RWPE2 (cell line): ENCODE measurements around the gene ANO5.
"Not testable (repeated sequence)": the region's sequence is repeated elsewhere in the genome, so short reads cannot be mapped to it uniquely, and the experiment has no call there.

Source experiments
- ATAC-seq: fragments of 200-7000 bp; cut with Tn5 transposase; 3 replicates; pipeline ENCODE4 v1.9.1; 2021; ENCODE audit warnings: low read depth
- DNase-seq: peaks from one replicate; pipeline ENCODE4 v3.0.0-alpha.2; 2020; ENCODE audit warnings: low spot score
- H3K27ac ChIP-seq: fragments of 450-650 bp; 2 replicates; pipeline ENCODE4 v1.5.1; 2017; ENCODE audit warnings: mild to moderate bottlenecking; ENCODE audit not compliant: poor library complexity, severe bottlenecking
- H3K27me3 ChIP-seq: fragments of 250-450 bp; sonication (Bioruptor Pico); 2 replicates; pipeline ENCODE4 v1.5.1; 2021; ENCODE audit warnings: mild to moderate bottlenecking, moderate library complexity; ENCODE audit not compliant: insufficient read depth, poor library complexity, severe bottlenecking
- H3K36me3 ChIP-seq: fragments of 250-450 bp; sonication (Bioruptor Pico); 2 replicates; pipeline ENCODE4 v1.5.1; 2020; ENCODE audit warnings: low read depth, mild to moderate bottlenecking, moderate library complexity
- H3K4me1 ChIP-seq: fragments of 250-450 bp; sonication (Bioruptor Pico); 2 replicates; pipeline ENCODE4 v1.5.1; 2021; ENCODE audit warnings: mild to moderate bottlenecking, moderate library complexity; ENCODE audit not compliant: insufficient read depth, poor library complexity, severe bottlenecking
- H3K4me3 ChIP-seq: fragments of 250-450 bp; sonication (Bioruptor Pico); 2 replicates; pipeline ENCODE4 v1.5.1; 2021; ENCODE audit warnings: mild to moderate bottlenecking, moderate library complexity; ENCODE audit not compliant: severe bottlenecking
- H3K9me3 ChIP-seq: fragments of 250-450 bp; sonication (Bioruptor Pico); 2 replicates; pipeline ENCODE4 v1.5.1; 2021; ENCODE audit warnings: mild to moderate bottlenecking, moderate library complexity; ENCODE audit not compliant: severe bottlenecking
- CTCF ChIP-seq: fragments of 450-650 bp; IDR thresholded peaks from one replicate; pipeline ENCODE4 v1.5.1; 2017; ENCODE audit warnings: mild to moderate bottlenecking, moderate library complexity; ENCODE audit not compliant: poor library complexity, severe bottlenecking

The ANO5 gene

GRCh38 chr11:22273781-22274180 is 80.9 kb downstream of the ANO5 start:
- ATAC-seq (no peak), DNase-seq (no peak)
- H3K4me1 ChIP-seq, result no peaks in the 10 kb centered on the region
- H3K36me3 ChIP-seq, result no peaks in the 10 kb centered on the region
- no peak for TF ChIP-seq CTCF
- no peak overlapping the region for H3K27ac ChIP-seq
- H3K4me3 ChIP-seq, result no peak overlapping the region
- H3K27me3 ChIP-seq, result peaks cover 4% of the 10 kb centered on the region
- no peaks in the 10 kb centered on the region for H3K9me3 ChIP-seq

GRCh38 chr11:22275600-22275999 is 82.7 kb downstream of the ANO5 start:
- H3K36me3 ChIP-seq, result no peaks in the 10 kb centered on the region
- DNase-seq (no peak), ATAC-seq (no peak)

GRCh38 chr11:22276535-22276934 is 83.7 kb downstream of the ANO5 start:
- Histone ChIP-seq H3K27me3 (peaks cover 7% of the 10 kb centered on the region), H3K4me3 (no peak overlapping the region), H3K36me3 (no peaks in the 10 kb centered on the region), H3K4me1 (no peaks in the 10 kb centered on the region), H3K9me3 (no peaks in the 10 kb centered on the region), H3K27ac (no peak overlapping the region)
- TF ChIP-seq CTCF, result no peak
- ATAC-seq (no peak), DNase-seq (no peak)

More at GRCh38 chr11:22275600-22275999, 82.7 kb downstream of the ANO5 start:
- TF ChIP-seq CTCF, result no peak
- Histone ChIP-seq H3K9me3 (no peaks in the 10 kb centered on the region), H3K4me3 (no peak overlapping the region), H3K27me3 (peaks cover 5% of the 10 kb centered on the region), H3K27ac (no peak overlapping the region), H3K4me1 (no peaks in the 10 kb centered on the region)

GRCh38 chr11:22284991-22285390 is 92.1 kb downstream of the ANO5 start:
- H3K4me3 ChIP-seq, H3K27me3 ChIP-seq, ATAC-seq: not testable (repeated sequence)

GRCh38 chr11:22302368-22302767 is 109.5 kb downstream of the ANO5 start:
- no peak overlapping the region for H3K4me3 ChIP-seq
- ATAC-seq (no peak), DNase-seq (no peak)
- H3K36me3 ChIP-seq, result no peaks in the 10 kb centered on the region
- no peaks in the 10 kb centered on the region for H3K4me1 ChIP-seq
- no peaks in the 10 kb centered on the region for H3K9me3 ChIP-seq
- H3K27ac ChIP-seq, result no peak overlapping the region
- H3K27me3 ChIP-seq, result peaks cover 22% of the 10 kb centered on the region
- TF ChIP-seq CTCF, result no peak

More at GRCh38 chr11:22284991-22285390, 92.1 kb downstream of the ANO5 start:
- DNase-seq, H3K9me3 ChIP-seq, H3K4me1 ChIP-seq, H3K36me3 ChIP-seq, H3K27ac ChIP-seq: not testable (repeated sequence)
